HCT116 (cell line): ENCODE data around the gene NKX1-1. TPM values are rescaled to one million over a fixed set of nuclear protein-coding genes. Genes with fewer than 3 reads are reported as not detected.
A peak's percentile ranks its signal among the peaks of the same experiment; 100 is the strongest.

Experiments used
- ATAC-seq: fragments of 200-7000 bp; cut with Tn5 transposase; 2 replicates; pipeline ENCODE4 v1.9.1; 2020; ENCODE audit warnings: mild to moderate bottlenecking, moderate library complexity
- BruUV-seq: library from RNA; stranded (reverse); fragments of 400-500 nt; replicated peaks from 2 replicates; lab custom pipeline; 2021; lab: Mats Ljungman, UMichigan
- CTCF ChIA-PET: fragments of 300-600 bp; sonication (Branson Sonifier 250); formaldehyde crosslinking; loops from one replicate; lab custom pipeline; 2021; ENCODE audit warnings: antibody characterized with exemption; lab: Charles Lee
- POLR2A ChIA-PET: fragments of 300-600, 350-600 bp; sonication (Branson Sonifier 250); formaldehyde crosslinking; loops from one replicate; lab custom pipeline; 2021; ENCODE audit warnings: antibody characterized with exemption; lab: Charles Lee
- RAD21 ChIA-PET, 2 experiments: fragments of 300-600 bp; sonication (Branson Sonifier 250); formaldehyde crosslinking; loops; one replicate each; lab custom pipeline; 2023; ENCODE audit warnings: low total read pairs in 2 of 2; ENCODE audit not compliant: uncharacterized antibody in 2 of 2, unreplicated experiment in 2 of 2, low non-redundant PET in 1 of 2; lab: Charles Lee
- DNase-seq: peaks from one replicate; pipeline ENCODE4 v3.0.0-alpha.2; 2010; ENCODE audit warnings: low read depth, low spot score
- H2AFZ ChIP-seq: fragments of 200-600 bp; shearing (Covaris generic), sonication (generic); 2 replicates; pipeline ENCODE4 v1.6.1; 2017; ENCODE audit warnings: low read depth, mixed run types, mixed read lengths, antibody characterized with exemption, low read length; ENCODE audit not compliant: poor library complexity, severe bottlenecking
- H3K27ac ChIP-seq: 2 replicates; pipeline ENCODE4 v1.5.1; 2012; ENCODE audit warnings: low read depth, low read length
- H3K27me3 ChIP-seq: fragments of 200-600 bp; sonication (generic); 2 replicates; pipeline ENCODE4 v1.6.1; 2016; ENCODE audit warnings: mixed run types, low read length, mixed read lengths; ENCODE audit not compliant: insufficient read depth
- H3K36me3 ChIP-seq, 2 experiments: fragments of 200-500 bp in 1 of 2; fragments of 200-600 bp in 1 of 2; sonication (Bioruptor generic) in 1 of 2; sonication (generic) in 1 of 2; 2 replicates each; pipeline versions ENCODE4 v1.5.1 to v1.6.1; 2014 to 2016; ENCODE audit warnings: low read length in 2 of 2, inconsistent platforms in 1 of 2, mixed read lengths in 1 of 2, mixed run types in 1 of 2; ENCODE audit not compliant: insufficient read depth in 2 of 2, control insufficient read depth in 1 of 2
- H3K4me1 ChIP-seq, 2 experiments: fragments of 200-600 bp in 1 of 2; sonication (generic) in 1 of 2; 2 replicates each; pipeline versions ENCODE4 v1.5.1 to v1.6.1; 2012 to 2017; ENCODE audit warnings: low read length in 2 of 2, inconsistent platforms in 1 of 2, mild to moderate bottlenecking in 1 of 2, mixed read lengths in 1 of 2, mixed run types in 1 of 2, moderate library complexity in 1 of 2; ENCODE audit not compliant: insufficient read depth in 2 of 2, control insufficient read depth in 1 of 2
- H3K4me2 ChIP-seq: fragments of 200-600 bp; sonication (generic); 2 replicates; pipeline ENCODE4 v1.6.1; 2017; ENCODE audit warnings: mixed run types, low read length, mixed read lengths
- H3K4me3 ChIP-seq, 2 experiments: fragments of 200-600 bp in 1 of 2; sonication (generic) in 1 of 2; replicated peaks in 1 of 2; 2 replicates each; pipeline ENCODE4 v1.5.1; 2011 to 2016; ENCODE audit warnings: low read length in 2 of 2, control low read depth in 1 of 2, low read depth in 1 of 2, mild to moderate bottlenecking in 1 of 2, mixed read lengths in 1 of 2, mixed run types in 1 of 2
- H3K79me2 ChIP-seq: fragments of 200-600 bp; sonication (generic); 2 replicates; pipeline ENCODE4 v1.6.1; 2017; ENCODE audit warnings: mild to moderate bottlenecking, mixed run types, low read length, moderate library complexity, mixed read lengths; ENCODE audit not compliant: insufficient read depth
- H3K9ac ChIP-seq: fragments of 200-600 bp; sonication (generic); 2 replicates; pipeline ENCODE4 v1.6.1; 2016; ENCODE audit warnings: low read length, mixed read lengths
- H3K9me2 ChIP-seq: fragments of 200-600 bp; sonication (generic), shearing (Covaris generic); 2 replicates; pipeline ENCODE4 v1.6.1; 2017; ENCODE audit warnings: mixed run types, mild to moderate bottlenecking, moderate library complexity; ENCODE audit not compliant: insufficient read depth
- H3K9me3 ChIP-seq, 2 experiments: fragments of 200-500 bp in 1 of 2; fragments of 200-600 bp in 1 of 2; sonication (Bioruptor generic) in 1 of 2; sonication (generic) in 1 of 2; 2 replicates each; pipeline ENCODE4 v1.6.1; 2014 to 2017; ENCODE audit warnings: low read length in 2 of 2, mixed read lengths in 2 of 2, inconsistent platforms in 1 of 2, low read depth in 1 of 2, mild to moderate bottlenecking in 1 of 2, mixed run types in 1 of 2, moderate library complexity in 1 of 2; ENCODE audit not compliant: control insufficient read depth in 1 of 2, insufficient read depth in 1 of 2
- H4K20me1 ChIP-seq: fragments of 200-600 bp; sonication (generic), shearing (Covaris generic); 2 replicates; pipeline ENCODE4 v1.6.1; 2017; ENCODE audit warnings: mixed run types, mild to moderate bottlenecking, moderate library complexity; ENCODE audit not compliant: insufficient read depth
- CTCF ChIP-seq, 3 experiments: fragments of 200-600 bp in 1 of 3; sonication (generic) in 1 of 3; IDR thresholded peaks in 2 of 3; conservative IDR thresholded peaks in 1 of 3; 2 replicates each; pipeline ENCODE4 v1.5.1; 2012 to 2017; ENCODE audit warnings: low read depth in 2 of 3, low read length in 2 of 3, antibody characterized with exemption in 1 of 3, borderline replicate concordance in 1 of 3, control low read depth in 1 of 3, mild to moderate bottlenecking in 1 of 3, mixed read lengths in 1 of 3, mixed run types in 1 of 3, moderate library complexity in 1 of 3; ENCODE audit not compliant: insufficient read depth in 1 of 3
- EGR1 ChIP-seq: IDR thresholded peaks from 2 replicates; pipeline ENCODE4 v1.6.1; 2012; ENCODE audit warnings: low read depth
- EZH2 ChIP-seq: fragments of 200-600 bp; sonication (generic); IDR thresholded peaks from 2 replicates; pipeline ENCODE4 v1.6.1; 2017; ENCODE audit warnings: antibody characterized with exemption, mixed run types
- POLR2AphosphoS5 ChIP-seq: IDR thresholded peaks from 2 replicates; pipeline ENCODE4 v1.6.1; 2011; ENCODE audit warnings: mild to moderate bottlenecking, low read depth, low read length, moderate library complexity
- RAD21 ChIP-seq: IDR thresholded peaks from 2 replicates; pipeline ENCODE4 v1.6.1; 2012; ENCODE audit warnings: low read depth, mild to moderate bottlenecking
- YY1 ChIP-seq: IDR thresholded peaks from 2 replicates; pipeline ENCODE4 v1.6.1; 2011; ENCODE audit warnings: low read length, low read depth, moderate library complexity, mild to moderate bottlenecking; ENCODE audit not compliant: insufficient replicate concordance; ENCODE audit errors: extremely low read depth
- ZNF274 ChIP-seq: fragments of 200-500 bp; sonication (Bioruptor generic); IDR thresholded peaks from 2 replicates; pipeline ENCODE4 v1.6.1; 2014; ENCODE audit warnings: mild to moderate bottlenecking, low read depth, low read length, inconsistent platforms
- intact Hi-C: fragments of 100-400 bp; cut with micrococcal nuclease; formaldehyde crosslinking; loops from 2 replicates; pipeline ENCODE4 v1.10.0; 2022
- total RNA-seq: library from RNA; stranded (reverse); gene quantifications from one replicate; pipeline ENCODE4 v1.2.1, GENCODE V29; 2021; ENCODE audit not compliant: unreplicated experiment

NKX1-1 gene
- total RNA-seq, 1 experiment from 2014 or later = not detected

GRCh38 chr4:1417522-1418390 lies 11.5 kb upstream of the NKX1-1 start:
- Histone ChIP-seq H4K20me1 (no peaks in the 10 kb centered on the region), H3K9me3 (no peaks in the 10 kb centered on the region), H2AFZ (no peak overlapping the region), H3K9me2 (no peaks in the 10 kb centered on the region), H3K36me3 (no peaks in the 10 kb centered on the region), H3K27me3 (peaks cover 17% of the 10 kb centered on the region; the same call in 1 of the 2 replicates), H3K79me2 (no peaks in the 10 kb centered on the region), H3K9ac (no peak overlapping the region), H3K27ac (no peak overlapping the region), H3K4me2 (no peak overlapping the region), H3K4me1 (no peaks in the 10 kb centered on the region), H3K4me3 (no peak overlapping the region)
- no peak for DNase-seq
- RAD21 ChIA-PET = no interaction called here
- POLR2A ChIA-PET = no interaction called here
- CTCF ChIA-PET = no interaction called here
- BruUV-seq = no TSS peak
- TF ChIP-seq EZH2 (no peak), CTCF (IDR thresholded peaks at IDR 0.05 in 2 of 3, conservative IDR thresholded peaks at IDR 0.05 in 1 of 3; ENCODE audit: borderline replicate concordance in 1 of 3, insufficient read depth in 1 of 3, low read depth in 2 of 3, low read length in 2 of 3) (0 out of 6 replicates have a peak, but pooled peaks of 1 of the 3 experiments have one; percentile 24), ZNF274 (no peak)
- intact Hi-C loops = no loop called here
- ATAC-seq = peak; percentile 91

GRCh38 chr4:1416948-1417260 lies 10.7 kb upstream of the NKX1-1 start:
- Histone ChIP-seq H3K4me1 (no peaks in the 10 kb centered on the region), H3K9me3 (no peaks in the 10 kb centered on the region)
- CTCF ChIA-PET = no interaction called here
- TF ChIP-seq POLR2AphosphoS5 (no peak), EZH2 (no peak), YY1 (no peak), RAD21 (no peak), EGR1 (no peak)
- TF ChIP-seq, all 23 proteins: peak for 0
- DNase-seq (no peak), ATAC-seq (no peak)
- H3K79me2 ChIP-seq = no peaks in the 10 kb centered on the region
- no peaks in the 10 kb centered on the region for H3K9me2 ChIP-seq
- H3K4me3 ChIP-seq = no peak overlapping the region
- H3K9ac ChIP-seq = no peak overlapping the region
- RAD21 ChIA-PET = no interaction called here
- BruUV-seq = no TSS peak
- no peak overlapping the region for H3K4me2 ChIP-seq
- no peaks in the 10 kb centered on the region for H3K36me3 ChIP-seq
- H4K20me1 ChIP-seq = no peaks in the 10 kb centered on the region
- no peak overlapping the region for H2AFZ ChIP-seq
- POLR2A ChIA-PET = no interaction called here
- H3K27ac ChIP-seq = no peak overlapping the region
- H3K27me3 ChIP-seq = 0 out of 2 replicates have a peak, but pooled peaks cover 11% of the 10 kb centered on the region
- intact Hi-C loops = no loop called here
